Activated CD8-positive, alpha-beta memory T cell treated with anti-CD3 and anti-CD28 coated beads for 4 hours (primary cell): ENCODE results near the gene SLC26A8.
"Not testable (repeated sequence)": the region's sequence is repeated elsewhere in the genome, so short reads cannot be mapped to it uniquely, and the experiment has no call there.

Source experiments
- DNase-seq, 2 donors: peaks; one replicate each; pipeline ENCODE4 v3.0.0-alpha.2; 2020; ENCODE audit warnings: low read depth in 2 of 2

Gene SLC26A8

GRCh38 chr6:35914536-35914935, 109.9 kb downstream of the SLC26A8 start:
- no peak for DNase-seq

GRCh38 chr6:35911871-35912653, 112.4 kb downstream of the SLC26A8 start:
- DNase-seq: no peak

GRCh38 chr6:35909571-35909970, 114.9 kb downstream of the SLC26A8 start:
- not testable (repeated sequence) for DNase-seq

GRCh38 chr6:35908753-35909401, 115.6 kb downstream of the SLC26A8 start:
- not testable (repeated sequence) for DNase-seq

- no peak for DNase-seq
Measured at GRCh38 chr6:35907750-35908149, 116.7 kb downstream of the SLC26A8 start.

- no peak for DNase-seq
Measured at GRCh38 chr6:35906499-35906846, 118.0 kb downstream of the SLC26A8 start.

- no peak for DNase-seq
Measured at GRCh38 chr6:35905841-35906498, 118.5 kb downstream of the SLC26A8 start.

- no peak for DNase-seq
Measured at GRCh38 chr6:35905141-35905785, 119.2 kb downstream of the SLC26A8 start.

- DNase-seq: no peak
Measured at GRCh38 chr6:35903679-35904078, 120.8 kb downstream of the SLC26A8 start.

- no peak for DNase-seq
Measured at GRCh38 chr6:35900448-35900847, 124.0 kb downstream of the SLC26A8 start.

GRCh38 chr6:35898003-35898402, 126.4 kb downstream of the SLC26A8 start:
- no peak for DNase-seq

- DNase-seq: no peak
Measured at GRCh38 chr6:35897486-35897885, 127.0 kb downstream of the SLC26A8 start.

GRCh38 chr6:35897036-35897435, 127.4 kb downstream of the SLC26A8 start:
- no peak for DNase-seq

- no peak for DNase-seq
Measured at GRCh38 chr6:35896228-35896627, 128.2 kb downstream of the SLC26A8 start.

- DNase-seq: no peak
Measured at GRCh38 chr6:35895560-35895959, 128.9 kb downstream of the SLC26A8 start.

- no peak for DNase-seq
Measured at GRCh38 chr6:35894776-35895175, 129.7 kb downstream of the SLC26A8 start.
